DMS53 treated with DMSO at 0.1 percent for 48 hours (cell line): ENCODE measurements around the gene MFAP2.

Experiments used
- DNase-seq: peaks from one replicate; lab custom pipeline; 2025; ENCODE audit not compliant: unreplicated experiment; lab: John Stamatoyannopoulos, UW

Gene MFAP2

GRCh38 chr1:16981269-16981849 is 939 bp upstream of the MFAP2 start:
- DNase-seq, result no peak

DNA sequence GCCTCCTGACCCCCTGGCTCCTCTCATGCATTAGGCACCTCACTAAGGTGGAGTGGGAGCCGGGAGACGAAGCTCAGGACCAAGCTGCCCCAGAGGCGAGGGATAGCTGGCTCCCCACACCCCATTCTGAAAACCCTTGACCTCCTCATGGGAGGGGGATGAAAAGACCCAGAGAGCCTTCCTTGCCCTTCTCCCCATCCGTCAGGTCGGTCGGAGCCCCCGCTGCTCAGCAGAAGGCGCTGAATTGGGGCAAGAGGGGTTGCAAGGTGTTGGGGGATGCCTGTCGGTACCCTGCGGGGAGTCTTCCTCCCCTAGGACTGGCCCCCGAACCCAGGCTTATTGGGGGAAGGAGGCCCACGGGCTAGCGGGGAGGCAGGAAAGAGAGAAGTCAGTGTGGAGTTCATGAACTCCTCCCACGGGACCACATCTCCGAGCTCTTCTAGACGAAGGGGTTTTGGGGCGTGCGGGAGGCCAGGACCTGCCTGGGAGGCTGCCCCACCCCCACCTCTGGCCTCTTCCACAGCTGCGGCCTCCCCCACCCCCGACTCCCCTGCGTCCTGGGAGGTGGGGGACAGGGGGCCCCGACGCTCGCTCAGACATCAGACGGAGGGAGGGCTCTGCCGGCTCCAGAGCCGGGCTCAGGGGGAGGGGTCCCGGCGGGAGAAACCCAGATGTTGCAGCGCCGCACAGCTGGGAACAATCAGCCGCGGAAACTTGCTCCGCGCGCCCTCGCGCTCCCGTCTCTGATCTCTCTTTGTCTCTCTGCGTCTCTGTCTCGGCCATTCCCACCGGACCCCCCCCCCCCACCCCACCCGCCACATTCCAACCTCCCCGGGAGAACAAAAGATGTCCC is 719 bp downstream of the MFAP2 start:
- no peak for DNase-seq

DNA sequence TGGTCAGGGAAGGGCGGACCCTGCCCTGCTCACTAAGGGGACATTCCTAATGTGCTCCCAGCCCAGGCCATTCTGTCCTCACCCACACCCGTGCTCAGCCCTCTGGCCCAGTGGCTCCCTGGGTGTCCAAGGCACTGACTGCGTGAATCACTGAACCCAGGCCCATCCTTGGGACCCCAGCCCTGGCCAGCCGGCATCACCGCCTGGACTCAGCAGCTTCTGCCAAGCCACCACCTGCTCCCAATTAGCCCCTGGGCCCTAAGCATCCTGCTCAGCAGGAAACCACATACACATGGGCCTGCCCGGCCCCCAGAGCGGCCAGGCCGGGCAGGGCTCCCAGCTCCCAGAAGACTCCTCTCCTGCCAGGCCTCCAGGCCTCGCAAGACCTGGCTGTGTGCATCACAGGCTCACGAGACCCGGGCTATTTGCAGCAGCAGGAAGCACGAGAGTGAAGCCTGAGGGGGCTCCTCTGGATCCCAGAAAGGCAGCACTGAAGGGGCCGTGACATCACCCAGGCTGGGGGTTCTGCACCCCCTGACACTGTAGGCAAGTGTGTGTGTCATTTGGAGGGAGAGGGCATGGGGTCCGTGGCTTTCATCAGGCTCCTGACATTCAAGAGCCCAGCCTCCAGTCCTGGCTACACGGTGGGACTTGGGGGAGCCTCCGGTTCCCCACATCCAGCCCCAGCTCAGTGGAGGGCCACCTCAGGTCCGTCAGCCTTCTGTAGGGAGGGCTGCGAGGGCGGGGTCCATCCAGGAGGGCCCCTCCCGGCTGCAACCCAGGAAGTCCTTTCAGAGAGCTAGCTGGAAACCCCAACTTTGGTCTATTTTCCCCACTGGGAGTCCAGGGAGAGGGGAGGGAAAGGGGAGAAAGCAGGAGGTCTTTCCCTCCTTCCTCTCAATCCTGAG is 1.6 kb downstream of the MFAP2 start:
- no peak for DNase-seq

DNA sequence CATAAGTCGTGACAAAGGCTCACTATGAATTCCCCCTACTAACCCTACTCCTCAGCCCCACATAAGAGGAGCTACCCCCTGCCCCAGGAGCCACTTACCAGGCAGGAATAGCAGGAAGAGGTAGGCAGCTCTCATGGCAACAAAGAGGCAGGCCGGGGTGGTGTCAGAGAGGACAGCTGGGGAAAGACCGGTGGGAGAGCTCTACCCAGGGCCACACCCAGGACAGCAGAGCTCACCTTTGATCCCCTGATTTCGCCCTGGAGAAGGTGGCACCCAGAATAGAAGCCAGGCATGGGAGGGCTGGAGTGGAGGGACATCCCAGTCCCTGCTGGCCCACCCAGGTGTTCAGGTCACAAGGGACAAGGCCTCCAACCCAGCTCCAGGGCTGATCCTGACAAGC is 2.3 kb downstream of the MFAP2 start:
- DNase-seq, result no peak

DNA sequence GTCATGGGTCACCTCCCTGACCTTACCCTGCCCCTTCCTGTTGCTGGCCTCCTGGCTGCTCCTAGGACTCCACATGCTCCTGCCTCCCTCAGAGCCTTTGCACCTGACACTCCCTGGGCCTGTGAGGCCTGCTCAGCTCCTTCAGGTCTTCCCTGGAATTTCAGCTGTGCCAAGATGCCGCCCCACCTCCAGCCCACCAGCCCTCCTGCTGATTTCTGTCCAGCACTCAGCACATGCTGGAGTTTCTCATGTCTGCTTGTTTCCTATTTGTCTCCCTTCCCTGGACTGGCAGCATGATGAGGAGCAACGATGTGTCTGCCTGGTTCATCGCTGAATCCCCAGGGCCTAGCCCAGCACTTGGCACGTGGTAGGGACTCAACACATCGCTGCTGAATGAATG is 3.0 kb downstream of the MFAP2 start:
- no peak for DNase-seq

DNA sequence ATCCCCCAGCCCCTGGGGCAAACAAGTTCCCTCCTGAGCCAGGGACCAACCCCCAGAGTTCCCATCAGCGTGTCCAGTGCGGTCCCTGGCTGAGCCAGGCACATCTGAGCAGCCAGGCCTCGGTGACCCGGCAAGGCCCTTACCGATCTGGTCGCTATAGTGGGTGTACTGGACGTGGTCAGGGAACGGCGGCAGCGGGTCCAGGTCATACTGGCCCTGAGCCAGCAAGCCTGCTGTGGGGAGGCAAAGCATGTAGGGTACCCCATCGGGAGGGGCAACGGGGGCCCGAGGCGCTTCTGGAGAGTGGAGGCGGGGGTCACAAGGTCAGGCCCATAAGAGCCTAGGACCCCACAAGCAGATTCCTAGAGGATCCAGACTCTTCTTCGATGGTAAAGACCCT is 3.5 kb downstream of the MFAP2 start:
- DNase-seq, result no peak

GRCh38 chr1:16975838-16976237 is 4.6 kb downstream of the MFAP2 start:
- DNase-seq, result no peak

- DNase-seq, result no peak
Observed at GRCh38 chr1:16975211-16975610, 5.2 kb downstream of the MFAP2 start.

DNA sequence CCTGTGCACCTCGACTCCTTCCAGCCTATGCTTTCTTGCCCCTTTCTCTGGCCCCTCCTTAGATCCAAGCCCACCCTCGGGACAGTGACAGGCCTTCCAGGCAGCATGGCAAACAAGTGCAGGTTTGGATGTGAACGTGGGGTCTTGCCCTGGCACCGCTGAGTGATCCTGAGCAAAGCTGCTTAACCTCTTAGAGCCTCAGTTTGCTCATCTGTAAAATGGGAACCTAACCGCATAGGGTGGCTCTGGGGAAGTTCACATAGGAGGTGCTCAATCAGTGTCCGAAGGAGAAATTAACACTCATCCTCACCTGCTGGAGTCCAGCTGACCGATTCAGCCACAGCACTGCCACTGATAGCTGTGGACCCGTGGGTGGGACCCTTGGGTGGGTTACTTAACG is 7.2 kb downstream of the MFAP2 start:
- no peak for DNase-seq

DNA sequence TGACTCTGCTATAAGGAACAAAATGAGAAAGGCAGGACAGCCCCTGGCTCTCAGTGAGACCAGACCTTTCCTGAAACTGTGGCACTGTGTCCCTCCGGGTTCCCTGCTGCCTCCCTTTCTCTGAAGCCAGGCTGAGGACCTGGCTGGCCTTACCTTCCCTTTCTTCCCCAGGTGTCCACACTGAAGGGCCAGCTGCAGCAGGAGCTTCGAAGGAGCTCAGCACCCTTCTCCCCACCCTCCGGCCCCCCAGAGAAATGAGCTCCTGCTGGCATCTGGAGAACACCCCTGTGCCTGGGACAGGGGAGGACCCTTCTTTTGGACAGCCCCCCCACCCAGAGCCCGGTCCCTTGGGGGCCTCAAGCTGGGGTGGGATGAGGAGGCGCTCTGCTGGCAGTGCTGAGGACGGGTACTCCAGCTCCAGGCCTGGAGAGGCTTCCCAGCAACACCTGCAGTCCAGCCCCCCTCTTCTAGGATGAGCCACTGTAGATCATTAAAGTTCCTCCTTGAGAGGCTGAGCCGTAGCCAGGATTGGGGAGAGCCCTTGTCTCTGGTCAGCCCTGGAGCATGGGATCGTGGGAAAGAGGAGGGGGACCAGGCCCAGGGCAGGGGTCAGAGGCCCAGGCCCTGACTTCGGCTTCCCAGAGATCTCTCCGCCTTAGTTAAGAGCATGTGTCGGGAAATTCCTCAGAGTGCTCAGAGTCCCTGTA is 8.1 kb downstream of the MFAP2 start:
- DNase-seq, result no peak

DNA sequence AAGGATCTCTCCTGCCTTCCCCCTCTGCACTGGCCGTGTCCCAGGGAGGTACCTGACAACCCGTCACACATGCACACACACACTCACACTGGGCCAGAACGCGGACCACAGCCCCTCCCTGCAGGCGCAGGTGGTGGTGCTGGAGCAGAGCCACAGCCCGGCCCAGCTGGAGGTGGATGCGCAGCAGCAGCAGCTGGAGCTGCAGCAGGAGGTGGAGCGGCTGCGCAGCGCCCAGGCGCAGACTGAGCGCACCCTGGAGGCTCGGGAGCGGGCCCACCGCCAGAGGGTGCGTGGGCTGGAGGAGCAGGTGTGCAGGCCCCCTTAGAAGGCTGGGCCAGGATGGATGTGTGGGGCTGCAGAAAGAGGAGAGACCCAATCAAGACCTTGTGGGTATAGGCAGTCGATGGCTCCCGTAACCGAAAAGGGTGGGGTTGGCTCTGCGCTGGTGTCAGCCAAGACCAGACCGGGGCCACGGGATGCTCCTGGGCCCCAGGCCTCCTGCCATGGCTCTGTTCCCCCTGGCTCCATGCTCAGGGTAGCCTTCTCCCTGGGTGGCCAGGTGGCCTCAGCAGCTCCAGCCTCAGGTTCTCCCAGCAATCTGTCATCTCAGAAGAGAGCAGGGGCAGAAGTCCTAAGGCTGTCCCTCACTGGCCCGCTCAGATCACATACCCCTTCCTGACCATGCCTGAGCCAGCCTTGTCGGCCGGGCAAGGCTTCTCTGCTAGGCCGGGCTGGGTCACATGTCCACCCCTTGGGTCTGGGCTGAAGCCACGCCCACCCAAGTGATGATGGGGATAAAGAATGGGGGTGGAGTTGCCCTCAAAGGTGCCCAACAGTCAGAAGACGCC is 8.9 kb downstream of the MFAP2 start:
- DNase-seq, result no peak

DNA sequence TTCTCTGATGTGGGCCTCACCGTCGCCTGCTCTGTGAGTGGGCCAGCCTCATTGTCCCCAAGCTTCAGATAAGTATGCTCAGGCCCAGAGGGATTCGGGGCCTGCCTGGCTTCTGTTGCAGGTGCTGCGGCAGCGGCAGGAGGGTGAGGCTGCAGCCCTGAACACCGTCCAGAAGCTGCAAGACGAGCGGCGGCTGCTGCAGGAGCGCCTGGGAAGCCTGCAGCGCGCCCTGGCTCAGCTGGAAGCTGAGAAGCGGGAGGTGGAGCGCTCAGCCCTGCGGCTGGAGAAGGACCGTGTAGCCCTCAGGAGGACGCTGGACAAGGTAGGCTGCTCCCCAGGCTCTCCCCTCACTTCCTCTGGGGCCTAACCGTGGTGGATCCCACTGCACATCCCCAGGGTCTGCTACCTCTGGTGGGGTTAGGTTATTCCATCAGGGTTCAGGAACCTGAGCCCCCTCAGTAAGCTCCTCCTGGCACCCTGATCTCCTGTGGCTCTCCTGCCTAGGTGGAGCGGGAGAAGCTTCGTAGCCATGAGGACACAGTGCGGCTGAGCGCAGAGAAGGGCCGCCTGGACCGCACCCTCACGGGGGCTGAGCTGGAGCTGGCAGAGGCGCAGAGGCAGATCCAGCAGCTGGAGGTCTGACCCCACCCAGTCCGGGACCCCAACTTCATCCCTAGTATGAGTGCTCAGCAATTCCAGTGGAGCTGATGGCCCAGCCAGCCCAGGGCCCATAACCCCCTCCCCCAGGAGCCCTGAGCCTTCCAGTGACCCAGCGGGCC is 10.1 kb downstream of the MFAP2 start:
- no peak for DNase-seq

DNA sequence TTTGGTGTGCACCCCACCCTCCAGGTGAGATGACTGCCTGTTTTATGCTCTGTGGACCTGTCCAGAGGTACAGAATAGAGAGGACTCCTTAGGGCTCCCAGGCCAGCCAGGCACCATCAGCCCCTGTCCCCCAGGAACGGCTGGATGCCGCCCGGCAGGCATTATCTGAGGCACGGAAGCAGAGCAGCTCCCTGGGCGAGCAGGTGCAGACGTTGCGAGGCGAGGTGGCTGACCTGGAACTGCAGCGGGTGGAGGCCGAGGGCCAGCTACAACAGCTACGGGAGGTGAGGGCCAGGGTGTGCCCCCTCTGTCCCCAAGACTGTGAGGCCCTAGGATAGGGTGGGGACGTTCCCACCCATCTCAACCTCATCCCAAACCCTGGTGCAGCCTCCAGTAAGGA is 10.8 kb downstream of the MFAP2 start:
- no peak for DNase-seq

- DNase-seq, result no peak
Observed at GRCh38 chr1:16969057-16969611, 11.3 kb downstream of the MFAP2 start.

DNA sequence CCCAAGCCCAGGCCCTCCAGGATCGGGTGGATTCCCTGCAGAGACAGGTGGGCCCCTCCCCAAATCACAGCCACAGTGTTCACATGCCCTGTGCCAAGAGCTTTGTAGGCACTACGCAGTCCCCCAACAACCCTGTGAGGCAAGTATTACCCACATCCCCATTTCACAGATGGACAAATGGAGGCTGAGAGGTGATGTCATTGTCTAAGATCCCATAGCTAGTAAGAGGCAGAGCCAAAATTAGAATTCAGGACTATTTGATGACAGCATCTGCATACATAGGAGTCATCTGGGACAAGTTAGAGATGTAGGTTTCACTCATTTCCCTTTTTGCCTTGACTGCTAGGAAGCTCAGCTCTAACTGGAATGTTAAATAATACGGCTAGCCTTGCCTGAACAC is 12.0 kb downstream of the MFAP2 start:
- no peak for DNase-seq

DNA sequence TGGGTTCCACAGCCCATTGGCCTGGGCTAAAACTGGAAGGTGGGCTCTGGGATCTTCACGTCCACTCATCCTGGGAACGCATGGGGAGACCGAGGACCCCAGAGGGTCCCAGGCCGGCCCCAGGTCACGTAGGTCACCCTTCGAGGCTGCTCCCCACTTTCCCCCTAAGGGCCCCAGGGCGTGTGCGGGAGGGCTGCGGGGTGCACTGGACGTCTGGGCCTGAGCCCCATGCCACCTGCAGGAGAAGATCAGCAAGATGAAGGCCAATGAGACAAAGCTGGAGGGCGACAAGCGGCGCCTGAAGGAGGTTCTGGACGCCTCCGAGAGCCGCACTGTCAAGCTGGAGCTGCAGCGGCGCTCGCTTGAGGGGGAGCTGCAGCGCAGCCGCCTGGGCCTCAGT is 12.5 kb downstream of the MFAP2 start:
- DNase-seq, result no peak

- no peak for DNase-seq
Observed at GRCh38 chr1:16967095-16967575, 13.3 kb downstream of the MFAP2 start.

DNA sequence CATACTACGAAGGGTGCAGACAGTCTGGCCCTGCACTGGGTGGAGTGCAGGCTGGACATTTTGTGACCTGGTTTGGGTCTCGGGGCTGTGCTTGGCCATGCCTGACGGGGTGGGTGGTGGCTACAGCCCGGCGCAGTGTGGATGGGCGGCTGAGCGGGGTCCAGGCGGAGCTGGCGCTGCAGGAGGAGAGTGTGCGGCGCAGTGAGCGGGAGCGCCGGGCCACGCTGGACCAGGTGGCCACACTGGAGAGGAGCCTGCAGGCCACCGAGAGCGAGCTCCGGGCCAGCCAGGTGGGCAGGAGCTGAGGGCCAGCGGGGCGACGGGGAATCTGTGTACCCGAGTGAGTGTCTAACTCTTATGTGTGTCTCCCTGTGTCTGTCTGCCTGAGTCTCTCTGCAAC is 14.1 kb downstream of the MFAP2 start:
- no peak for DNase-seq

DNA sequence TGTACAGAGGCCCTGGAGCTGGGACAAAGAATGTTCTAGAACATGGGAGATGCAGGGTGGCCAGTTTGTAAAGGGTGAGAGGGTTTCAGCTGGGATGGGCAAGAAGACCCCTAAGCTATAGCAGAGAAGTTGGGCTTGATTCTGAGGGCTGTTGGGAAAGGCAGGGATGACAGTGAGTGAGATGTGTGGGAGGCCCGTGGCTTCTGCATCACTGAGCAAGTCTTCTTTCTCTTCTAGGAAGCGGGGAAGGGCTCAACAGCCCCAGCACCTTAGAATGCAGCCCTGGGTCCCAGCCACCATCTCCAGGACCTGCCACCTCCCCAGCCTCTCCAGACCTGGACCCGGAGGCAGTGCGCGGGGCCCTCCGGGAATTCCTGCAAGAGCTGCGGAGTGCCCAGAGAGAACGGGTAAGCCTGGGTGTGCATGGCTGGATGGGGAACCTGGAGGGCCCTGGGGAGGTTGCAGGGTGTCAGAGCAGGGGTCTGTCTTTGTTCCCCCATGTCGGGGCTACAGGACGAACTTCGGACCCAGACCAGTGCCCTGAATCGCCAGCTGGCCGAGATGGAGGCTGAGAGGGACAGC is 14.8 kb downstream of the MFAP2 start:
- no peak for DNase-seq
